Smooth muscle cell (in vitro differentiated cells): ENCODE data around the gene VDAC1. TPM values are rescaled to one million over a fixed set of nuclear protein-coding genes. Genes with fewer than 3 reads are reported as not detected.
"Not testable (repeated sequence)": the region's sequence is repeated elsewhere in the genome, so short reads cannot be mapped to it uniquely, and the experiment has no call there.

Experiments
- DNase-seq: peaks from one replicate; lab custom pipeline; 2025; ENCODE audit not compliant: unreplicated experiment; lab: John Stamatoyannopoulos, UW
- H2AFZ ChIP-seq: fragments of 200-600 bp; sonication (generic); 2 replicates; pipeline ENCODE4 v1.6.0; 2016; ENCODE audit warnings: antibody characterized with exemption, low read depth, mild to moderate bottlenecking
- H3F3A ChIP-seq: fragments of 200-600 bp; sonication (generic); 2 replicates; pipeline ENCODE4 v1.6.0; 2017; ENCODE audit warnings: antibody characterized with exemption, low read depth
- H3K27ac ChIP-seq: fragments of 200-600 bp; sonication (generic); 2 replicates; pipeline ENCODE4 v1.5.1; 2016; ENCODE audit warnings: low read depth, mild to moderate bottlenecking
- H3K27me3 ChIP-seq: fragments of 200-600 bp; sonication (generic); 2 replicates; pipeline ENCODE4 v1.6.1; 2016; ENCODE audit warnings: low read depth, mild to moderate bottlenecking
- H3K36me3 ChIP-seq: fragments of 200-600 bp; sonication (generic); 2 replicates; pipeline ENCODE4 v1.5.1; 2016; ENCODE audit warnings: low read depth
- H3K4me1 ChIP-seq: fragments of 200-600 bp; sonication (generic); 2 replicates; pipeline ENCODE4 v1.5.1; 2016; ENCODE audit warnings: low read depth
- H3K4me2 ChIP-seq: fragments of 200-600 bp; sonication (generic); 2 replicates; pipeline ENCODE4 v1.6.0; 2016; ENCODE audit warnings: mild to moderate bottlenecking
- H3K4me3 ChIP-seq: fragments of 200-600 bp; sonication (generic); 2 replicates; pipeline ENCODE4 v1.5.1; 2016; ENCODE audit warnings: mild to moderate bottlenecking
- H3K79me2 ChIP-seq: fragments of 200-600 bp; sonication (generic); 2 replicates; pipeline ENCODE4 v1.6.0; 2016; ENCODE audit warnings: low read depth, mild to moderate bottlenecking
- H3K9ac ChIP-seq: fragments of 200-600 bp; sonication (generic); 2 replicates; pipeline ENCODE4 v1.6.0; 2016; ENCODE audit warnings: low read depth
- H3K9me3 ChIP-seq: fragments of 200-600 bp; sonication (generic); replicated peaks from 2 replicates; pipeline ENCODE4 v1.5.1; 2016; ENCODE audit warnings: low read depth
- H4K20me1 ChIP-seq: fragments of 200-600 bp; sonication (generic); 2 replicates; pipeline ENCODE4 v1.6.0; 2016; ENCODE audit warnings: low read depth
- WGBS: methylation state at CpG from one replicate; pipeline ENCODE4 v1.1.7; 2016; ENCODE audit warnings: low lambda C conversion rate; 5-methylcytosine and 5-hydroxymethylcytosine counted together
- polyA plus RNA-seq: library from polyadenylated mRNA; unstranded; fragments of >200 nt; fragmentation: Nextera tagmentation; extraction: Ambion mirVana; gene quantifications from 2 replicates; pipeline ENCODE4 v1.2.1, GENCODE V29; 2016
- total RNA-seq: library from RNA; depleted of rRNA; stranded (reverse); fragments of >200 nt; gene quantifications from 2 replicates; pipeline ENCODE4 v1.2.3, GENCODE V29; 2014
- TF ChIP-seq, protein P1 (sequence below): fragments of 200-600 bp; sonication (generic); IDR thresholded peaks from 2 replicates; pipeline ENCODE4 v1.5.1; 2017; ENCODE audit warnings: borderline replicate concordance, mild to moderate bottlenecking, antibody characterized with exemption; ENCODE audit not compliant: insufficient read depth, poor library complexity, severe bottlenecking

Gene VDAC1
- total and polyA plus RNA-seq, 2 experiments from 2014 or later: 221 to 252 TPM

- WGBS: 5% methylated on average over 1 of the region's 1 CpG
- no peaks in the 10 kb centered on the region for H3K9me3 ChIP-seq
- H3K79me2 ChIP-seq: peaks cover 25% of the 10 kb centered on the region
- H3K4me1 ChIP-seq: no peaks in the 10 kb centered on the region
- peaks cover 43% of the 10 kb centered on the region for H4K20me1 ChIP-seq
- no peak overlapping the region for H2AFZ ChIP-seq
- H3K36me3 ChIP-seq: peaks cover 10% of the 10 kb centered on the region
- peak overlapping the region; percentile 31 for H3K4me2 ChIP-seq
- no peak overlapping the region for H3K4me3 ChIP-seq
- H3F3A ChIP-seq: peaks cover 19% of the 10 kb centered on the region
- H3K27ac ChIP-seq: peak overlapping the region; percentile 91
- no peak for DNase-seq
- H3K9ac ChIP-seq: peak overlapping the region; percentile 84
- H3K27me3 ChIP-seq: no peaks in the 10 kb centered on the region
- TF ChIP-seq, protein P1, sequence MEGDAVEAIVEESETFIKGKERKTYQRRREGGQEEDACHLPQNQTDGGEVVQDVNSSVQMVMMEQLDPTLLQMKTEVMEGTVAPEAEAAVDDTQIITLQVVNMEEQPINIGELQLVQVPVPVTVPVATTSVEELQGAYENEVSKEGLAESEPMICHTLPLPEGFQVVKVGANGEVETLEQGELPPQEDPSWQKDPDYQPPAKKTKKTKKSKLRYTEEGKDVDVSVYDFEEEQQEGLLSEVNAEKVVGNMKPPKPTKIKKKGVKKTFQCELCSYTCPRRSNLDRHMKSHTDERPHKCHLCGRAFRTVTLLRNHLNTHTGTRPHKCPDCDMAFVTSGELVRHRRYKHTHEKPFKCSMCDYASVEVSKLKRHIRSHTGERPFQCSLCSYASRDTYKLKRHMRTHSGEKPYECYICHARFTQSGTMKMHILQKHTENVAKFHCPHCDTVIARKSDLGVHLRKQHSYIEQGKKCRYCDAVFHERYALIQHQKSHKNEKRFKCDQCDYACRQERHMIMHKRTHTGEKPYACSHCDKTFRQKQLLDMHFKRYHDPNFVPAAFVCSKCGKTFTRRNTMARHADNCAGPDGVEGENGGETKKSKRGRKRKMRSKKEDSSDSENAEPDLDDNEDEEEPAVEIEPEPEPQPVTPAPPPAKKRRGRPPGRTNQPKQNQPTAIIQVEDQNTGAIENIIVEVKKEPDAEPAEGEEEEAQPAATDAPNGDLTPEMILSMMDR: no peak
Measured at GRCh38 chr5:133977858-133978257, 26.9 kb downstream of the VDAC1 start.

- peak overlapping the region; percentile 31 for H3K4me2 ChIP-seq
- 87% methylated on average over 5 of the region's 5 CpGs for WGBS
- peak overlapping the region; percentile 84 for H3K9ac ChIP-seq
- no peaks in the 10 kb centered on the region for H3K4me1 ChIP-seq
- peak overlapping the region; percentile 91 for H3K27ac ChIP-seq
- DNase-seq: no peak
- H3K36me3 ChIP-seq: peaks cover 13% of the 10 kb centered on the region
- peaks cover 21% of the 10 kb centered on the region for H3F3A ChIP-seq
- no peak overlapping the region for H3K4me3 ChIP-seq
- H3K79me2 ChIP-seq: peaks cover 20% of the 10 kb centered on the region
- H4K20me1 ChIP-seq: peaks cover 38% of the 10 kb centered on the region
- H3K9me3 ChIP-seq: no peaks in the 10 kb centered on the region
- no peak overlapping the region for H2AFZ ChIP-seq
- TF ChIP-seq, protein P1: no peak
- no peaks in the 10 kb centered on the region for H3K27me3 ChIP-seq
Measured at GRCh38 chr5:133977161-133977787, 27.5 kb downstream of the VDAC1 start.

DNA sequence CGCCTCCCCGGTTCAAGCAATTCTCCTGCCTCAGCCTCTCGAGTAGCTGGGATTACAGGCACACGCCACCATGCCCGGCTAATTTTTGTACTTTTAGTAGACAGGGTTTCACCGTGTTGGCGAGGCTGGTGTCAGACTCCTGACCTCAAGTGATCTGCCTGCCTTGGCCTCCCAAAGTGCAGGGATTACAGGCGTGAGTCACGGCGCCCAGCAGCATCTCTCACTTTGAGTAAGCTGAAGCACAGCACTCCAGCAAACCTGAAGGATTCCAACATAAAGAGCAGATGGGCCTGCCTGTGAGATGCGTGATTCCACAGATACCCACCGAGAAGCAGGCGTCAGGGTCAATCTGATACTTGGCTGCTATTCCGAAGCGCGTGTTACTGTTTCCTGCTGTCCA, 29.2 kb downstream of the VDAC1 start:
- 88% methylated on average over 16 of the region's 16 CpGs for WGBS
- Histone ChIP-seq H3K27ac (peak overlapping the region; percentile 91), H3F3A (peaks cover 30% of the 10 kb centered on the region), H4K20me1 (peaks cover 21% of the 10 kb centered on the region), H3K36me3 (peaks cover 13% of the 10 kb centered on the region)
- H3K79me2 ChIP-seq, DNase-seq, H3K4me2 ChIP-seq, H3K9ac ChIP-seq, H3K4me1 ChIP-seq, H2AFZ ChIP-seq, H3K4me3 ChIP-seq, H3K9me3 ChIP-seq, H3K27me3 ChIP-seq: not testable (repeated sequence)

GRCh38 chr5:133974142-133974541, 30.6 kb downstream of the VDAC1 start:
- no peaks in the 10 kb centered on the region for H3K9me3 ChIP-seq
- H4K20me1 ChIP-seq: peaks cover 12% of the 10 kb centered on the region
- H3F3A ChIP-seq: peaks cover 42% of the 10 kb centered on the region
- H2AFZ ChIP-seq: no peak overlapping the region
- no peak overlapping the region for H3K9ac ChIP-seq
- H3K4me3 ChIP-seq: no peak overlapping the region
- peaks cover 13% of the 10 kb centered on the region for H3K36me3 ChIP-seq
- H3K4me1 ChIP-seq: no peaks in the 10 kb centered on the region
- peaks cover 3% of the 10 kb centered on the region for H3K79me2 ChIP-seq
- 95% methylated on average over 6 of the region's 6 CpGs for WGBS
- no peak for DNase-seq
- H3K4me2 ChIP-seq: no peak overlapping the region
- H3K27me3 ChIP-seq: no peaks in the 10 kb centered on the region
- H3K27ac ChIP-seq: no peak overlapping the region
- TF ChIP-seq, protein P1: no peak
